Cardiac muscle cell (in vitro differentiated cells and primary cell): ENCODE measurements around the gene DLGAP1. TPM values are rescaled to one million over a fixed set of nuclear protein-coding genes. Genes with fewer than 3 reads are reported as not detected.
A peak's percentile ranks its signal among the peaks of the same experiment; 100 is the strongest.

Source experiments
- DNase-seq, 2 donors: peaks; one replicate each; pipeline versions ENCODE4 v3.0.0 to v3.0.0-alpha.2; 2010 to 2017; ENCODE audit warnings: low read depth in 1 of 2, low spot score in 1 of 2
- H3K27ac ChIP-seq: fragments of 200-600 bp; sonication (generic); 2 replicates; pipeline ENCODE4 v1.5.1; 2016
- H3K27me3 ChIP-seq: fragments of 200-600 bp; sonication (generic); 2 replicates; pipeline ENCODE4 v1.6.0; 2016; ENCODE audit warnings: control low read depth
- H3K36me3 ChIP-seq: fragments of 200-600 bp; sonication (generic); 2 replicates; pipeline ENCODE4 v1.5.1; 2016; ENCODE audit warnings: control low read depth
- H3K4me1 ChIP-seq: fragments of 200-600 bp; sonication (generic); 2 replicates; pipeline ENCODE4 v1.8.1; 2017; ENCODE audit warnings: low read depth, mild to moderate bottlenecking, mixed run types
- H3K4me3 ChIP-seq: fragments of 200-600 bp; sonication (generic); 2 replicates; pipeline ENCODE4 v1.5.1; 2016; ENCODE audit warnings: mild to moderate bottlenecking
- H3K9me3 ChIP-seq: fragments of 200-600 bp; sonication (generic); 2 replicates; pipeline ENCODE4 v1.5.1; 2017; ENCODE audit warnings: low read depth, mild to moderate bottlenecking, control low read depth
- CTCF ChIP-seq: IDR thresholded peaks from 2 replicates; pipeline ENCODE4 v1.5.1; 2012; ENCODE audit warnings: low read depth, mild to moderate bottlenecking, low read length
- polyA plus RNA-seq: library from polyadenylated mRNA; unstranded; fragments of >200 nt; fragmentation: Nextera tagmentation; extraction: Ambion mirVana; gene quantifications from 2 replicates; pipeline ENCODE4 v1.2.1, GENCODE V29; 2016
- total RNA-seq: library from RNA; depleted of rRNA; stranded (reverse); fragments of >200 nt; gene quantifications from 2 replicates; pipeline ENCODE4 v1.2.3, GENCODE V29; 2016

Gene DLGAP1
- total and polyA plus RNA-seq, 2 experiments from 2014 or later, result 2.5 to 7.9 TPM

GRCh38 chr18:3667255-3668137 is 787.6 kb downstream of the DLGAP1 start:
- DNase-seq, result no peak
- H3K36me3 ChIP-seq, result no peaks in the 10 kb centered on the region
- H3K4me3 ChIP-seq, result no peak overlapping the region
- no peaks in the 10 kb centered on the region for H3K27me3 ChIP-seq
- TF ChIP-seq CTCF, result no peak
- no peaks in the 10 kb centered on the region for H3K9me3 ChIP-seq
- peaks cover 18% of the 10 kb centered on the region for H3K4me1 ChIP-seq
- H3K27ac ChIP-seq, result no peak overlapping the region

DNA sequence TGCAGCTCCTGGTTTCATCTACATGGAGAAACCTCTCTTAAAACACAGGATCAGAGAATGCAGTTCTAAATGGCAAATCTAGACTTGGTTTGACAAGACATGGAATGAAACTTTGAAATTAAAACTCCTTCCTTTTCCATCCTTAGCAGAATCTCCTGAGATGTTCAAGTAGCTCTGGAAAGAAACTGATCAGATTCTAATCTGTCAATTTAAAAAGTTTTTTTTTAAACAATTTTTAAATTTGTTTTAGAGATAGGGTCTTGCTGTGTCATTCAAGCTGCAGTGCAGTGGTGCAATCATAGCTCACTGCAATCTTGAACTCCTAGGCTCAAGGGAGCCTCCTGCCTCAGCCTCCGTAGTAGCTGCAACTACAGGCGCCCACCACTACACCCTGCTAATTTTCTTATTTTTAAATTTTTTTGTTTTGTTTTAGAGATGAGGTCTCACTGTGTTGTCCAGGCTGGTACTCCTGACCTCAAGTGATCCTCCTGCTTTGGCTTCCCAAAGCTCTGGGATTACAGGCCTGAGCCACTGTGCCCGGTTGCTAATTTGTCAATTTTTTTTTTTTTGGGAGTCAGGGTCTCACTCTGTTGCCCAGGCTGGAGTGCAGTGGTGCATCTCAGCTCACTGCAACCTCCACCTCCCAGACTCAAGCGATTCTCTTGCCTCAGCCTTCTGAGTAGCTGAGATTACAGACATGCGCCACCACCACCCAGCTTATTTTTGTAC is 788.4 kb downstream of the DLGAP1 start:
- Histone ChIP-seq H3K27ac (no peak overlapping the region), H3K4me3 (no peak overlapping the region), H3K9me3 (no peaks in the 10 kb centered on the region), H3K36me3 (no peaks in the 10 kb centered on the region), H3K4me1 (peaks cover 18% of the 10 kb centered on the region), H3K27me3 (no peaks in the 10 kb centered on the region)
- TF ChIP-seq CTCF, result no peak
- DNase-seq, result no peak

DNA sequence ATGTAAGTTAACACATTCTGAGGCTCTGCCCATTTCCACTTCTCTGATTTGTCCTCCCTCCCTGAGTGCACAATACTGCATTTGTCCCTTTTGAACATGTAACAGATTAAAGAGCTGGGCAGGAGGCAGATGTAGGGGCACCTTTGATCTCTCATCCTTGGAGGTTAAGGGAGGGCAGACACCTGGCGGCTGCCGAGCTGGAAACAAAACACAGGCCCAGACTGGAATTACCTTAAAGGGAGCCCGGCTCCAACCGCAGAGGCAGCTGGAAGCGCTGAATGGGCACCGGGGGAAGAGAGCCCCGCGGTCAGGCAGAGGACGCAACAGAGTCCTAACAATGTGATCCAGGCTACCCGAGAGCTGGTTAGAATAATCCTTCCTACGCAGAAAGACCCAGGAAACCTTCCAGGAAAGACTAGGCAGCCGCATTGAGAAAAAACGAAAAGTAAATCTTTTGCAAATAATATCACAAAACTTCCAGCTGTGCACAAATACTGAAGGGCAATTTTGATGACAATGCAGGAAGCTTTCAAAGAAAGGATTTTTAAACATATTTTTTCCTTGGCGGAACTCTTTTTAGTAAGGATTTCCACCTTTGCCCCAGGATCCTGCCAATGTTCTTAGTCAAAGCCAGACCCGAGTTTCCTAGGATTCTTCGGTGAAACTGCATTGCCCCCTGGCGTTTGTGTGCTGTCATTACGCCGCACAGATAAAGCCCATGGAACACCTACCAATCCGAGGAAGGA is 789.2 kb downstream of the DLGAP1 start:
- no peaks in the 10 kb centered on the region for H3K27me3 ChIP-seq
- H3K36me3 ChIP-seq, result no peaks in the 10 kb centered on the region
- peaks cover 18% of the 10 kb centered on the region for H3K4me1 ChIP-seq
- H3K9me3 ChIP-seq, result no peaks in the 10 kb centered on the region
- DNase-seq, result peak; percentile 90 to 94
- peak; percentile 93 for TF ChIP-seq CTCF
- H3K27ac ChIP-seq, result peak overlapping the region; percentile 92
- peak overlapping the region; percentile 21 for H3K4me3 ChIP-seq

DNA sequence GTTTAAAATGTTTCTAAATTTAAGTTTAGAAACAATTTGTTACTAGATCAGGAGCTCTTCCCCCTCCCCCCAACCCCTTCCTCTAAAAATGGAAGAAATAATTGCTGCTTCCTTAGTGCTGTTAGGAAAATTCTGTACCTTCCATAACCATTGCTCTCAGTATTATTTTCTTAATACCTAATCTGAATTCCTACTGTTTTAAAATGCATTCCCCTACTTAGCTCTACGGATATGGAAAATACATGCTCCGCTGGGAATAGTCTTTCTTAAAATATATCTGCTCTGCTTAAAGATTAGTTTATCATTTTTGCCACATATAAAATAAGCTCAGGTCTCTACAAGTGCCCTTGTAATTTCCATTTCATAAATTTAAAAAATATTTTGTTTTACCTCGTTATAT is 789.9 kb downstream of the DLGAP1 start:
- Histone ChIP-seq H3K4me1 (peaks cover 18% of the 10 kb centered on the region), H3K27ac (peak overlapping the region; percentile 92), H3K4me3 (no peak overlapping the region), H3K27me3 (no peaks in the 10 kb centered on the region), H3K9me3 (no peaks in the 10 kb centered on the region), H3K36me3 (no peaks in the 10 kb centered on the region)
- DNase-seq, result no peak
- TF ChIP-seq CTCF, result no peak

- Histone ChIP-seq H3K27ac (peak overlapping the region; percentile 92), H3K4me3 (no peak overlapping the region), H3K9me3 (no peaks in the 10 kb centered on the region), H3K36me3 (no peaks in the 10 kb centered on the region), H3K4me1 (peaks cover 18% of the 10 kb centered on the region), H3K27me3 (no peaks in the 10 kb centered on the region)
- peak in 1 of 2 donors; percentile 13 for DNase-seq
- no peak for TF ChIP-seq CTCF
Measured at GRCh38 chr18:3664563-3665178, 790.4 kb downstream of the DLGAP1 start.
